ENCODE measurements around the gene KDM3B.
"Not testable (repeated sequence)": the region's sequence is repeated elsewhere in the genome, so short reads cannot be mapped to it uniquely, and the experiment has no call there.

The KDM3B gene

GRCh38 chr5:138408023-138408422 is 55.5 kb downstream of the KDM3B start:
- no peak for DNase-seq

GRCh38 chr5:138410996-138411640 is 58.6 kb downstream of the KDM3B start:
- DNase-seq: not testable (repeated sequence)

GRCh38 chr5:138418444-138418843 is 66.0 kb downstream of the KDM3B start:
- no peak for DNase-seq

GRCh38 chr5:138425079-138425478 is 72.6 kb downstream of the KDM3B start:
- DNase-seq: no peak

- no peak for DNase-seq
Observed at GRCh38 chr5:138435943-138436342, 83.5 kb downstream of the KDM3B start.

- DNase-seq: no peak
Observed at GRCh38 chr5:138438003-138438723, 85.7 kb downstream of the KDM3B start.

- DNase-seq: peak; percentile 34
Observed at GRCh38 chr5:138438724-138439476, 86.4 kb downstream of the KDM3B start, which contains the start of gene REEP2. REEP2 (plus strand) TSS chr5:138439057; CDS start chr5:138439209, 152 bp downstream.

GRCh38 chr5:138439477-138440158 is 87.1 kb downstream of the KDM3B start:
- DNase-seq: no peak

- DNase-seq: no peak
Observed at GRCh38 chr5:138440159-138441073, 87.9 kb downstream of the KDM3B start.

- DNase-seq: no peak
Observed at GRCh38 chr5:138441221-138441620, 88.7 kb downstream of the KDM3B start.

GRCh38 chr5:138444078-138444773 is 91.7 kb downstream of the KDM3B start:
- DNase-seq: no peak

- DNase-seq: no peak
Observed at GRCh38 chr5:138444774-138445546, 92.5 kb downstream of the KDM3B start.

GRCh38 chr5:138445547-138446271 is 93.2 kb downstream of the KDM3B start:
- no peak for DNase-seq

- no peak for DNase-seq
Observed at GRCh38 chr5:138448070-138448469, 95.6 kb downstream of the KDM3B start.

- DNase-seq: no peak
Observed at GRCh38 chr5:138448481-138449398, 96.3 kb downstream of the KDM3B start.

GRCh38 chr5:138449501-138450239 is 97.2 kb downstream of the KDM3B start:
- peak; percentile 70 for DNase-seq

GRCh38 chr5:138450971-138451370 is 98.5 kb downstream of the KDM3B start:
- no peak for DNase-seq

GRCh38 chr5:138452720-138453119 is 100.2 kb downstream of the KDM3B start:
- DNase-seq: no peak
